DND-41 (cell line): ENCODE results near the gene SPPL2B.

Experiments
- EZH2 ChIP-seq: IDR thresholded peaks from 3 replicates; pipeline ENCODE4 v1.6.1; 2012; ENCODE audit warnings: borderline replicate concordance, low read depth, mild to moderate bottlenecking, moderate library complexity, low read length, inconsistent platforms; ENCODE audit not compliant: severe bottlenecking
- TF ChIP-seq, protein P1 (sequence below): IDR thresholded peaks from 2 replicates; pipeline ENCODE4 v1.5.1; 2012; ENCODE audit warnings: borderline replicate concordance, low read length, moderate library complexity, mild to moderate bottlenecking; ENCODE audit not compliant: poor library complexity, severe bottlenecking; ENCODE audit errors: extremely low read depth

DNA sequence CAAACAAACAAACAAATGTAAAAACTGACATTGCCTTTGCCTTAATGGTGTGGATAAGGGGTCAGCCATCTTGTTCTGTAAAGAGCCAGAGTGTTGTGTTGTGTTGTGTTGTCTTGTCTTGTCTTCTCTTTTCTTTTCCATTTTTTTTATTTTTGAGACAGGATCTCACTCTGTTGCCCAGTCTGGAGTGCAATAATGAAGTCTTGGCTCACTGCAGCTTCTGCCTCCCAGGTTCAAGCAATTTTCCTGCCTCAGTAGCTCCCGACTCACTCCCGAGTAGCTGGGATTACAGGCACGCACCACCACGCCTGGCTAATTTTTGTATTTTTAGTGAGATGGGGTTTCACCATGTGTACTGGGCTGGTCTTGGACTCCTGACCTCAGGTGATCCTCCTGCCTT lies 71.1 kb downstream of the SPPL2B start:
- TF ChIP-seq, protein P1, sequence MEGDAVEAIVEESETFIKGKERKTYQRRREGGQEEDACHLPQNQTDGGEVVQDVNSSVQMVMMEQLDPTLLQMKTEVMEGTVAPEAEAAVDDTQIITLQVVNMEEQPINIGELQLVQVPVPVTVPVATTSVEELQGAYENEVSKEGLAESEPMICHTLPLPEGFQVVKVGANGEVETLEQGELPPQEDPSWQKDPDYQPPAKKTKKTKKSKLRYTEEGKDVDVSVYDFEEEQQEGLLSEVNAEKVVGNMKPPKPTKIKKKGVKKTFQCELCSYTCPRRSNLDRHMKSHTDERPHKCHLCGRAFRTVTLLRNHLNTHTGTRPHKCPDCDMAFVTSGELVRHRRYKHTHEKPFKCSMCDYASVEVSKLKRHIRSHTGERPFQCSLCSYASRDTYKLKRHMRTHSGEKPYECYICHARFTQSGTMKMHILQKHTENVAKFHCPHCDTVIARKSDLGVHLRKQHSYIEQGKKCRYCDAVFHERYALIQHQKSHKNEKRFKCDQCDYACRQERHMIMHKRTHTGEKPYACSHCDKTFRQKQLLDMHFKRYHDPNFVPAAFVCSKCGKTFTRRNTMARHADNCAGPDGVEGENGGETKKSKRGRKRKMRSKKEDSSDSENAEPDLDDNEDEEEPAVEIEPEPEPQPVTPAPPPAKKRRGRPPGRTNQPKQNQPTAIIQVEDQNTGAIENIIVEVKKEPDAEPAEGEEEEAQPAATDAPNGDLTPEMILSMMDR = no peak
- no peak for TF ChIP-seq EZH2
